GM12872 (cell line): ENCODE results near the gene GIPC2.

ENCODE experiments used
- CTCF ChIP-seq: IDR thresholded peaks from 3 replicates; pipeline ENCODE4 v1.5.1; 2011; ENCODE audit warnings: low read depth, mild to moderate bottlenecking, low read length, moderate library complexity; ENCODE audit not compliant: insufficient read depth

Gene GIPC2

GRCh38 chr1:78055565-78056132 is 9.9 kb downstream of the GIPC2 start:
- no peak for TF ChIP-seq CTCF

GRCh38 chr1:78058670-78059069 is 12.9 kb downstream of the GIPC2 start:
- TF ChIP-seq CTCF: no peak

GRCh38 chr1:78060857-78061563 is 15.2 kb downstream of the GIPC2 start:
- 0 out of 3 replicates have a peak, but pooled peaks have one; percentile 14 for TF ChIP-seq CTCF

- no peak for TF ChIP-seq CTCF
Measured at GRCh38 chr1:78061825-78062523, 16.2 kb downstream of the GIPC2 start.

GRCh38 chr1:78068681-78069283 is 23.0 kb downstream of the GIPC2 start:
- no peak for TF ChIP-seq CTCF

- TF ChIP-seq CTCF: no peak
Measured at GRCh38 chr1:78069784-78070183, 24.0 kb downstream of the GIPC2 start.

GRCh38 chr1:78070210-78070609 is 24.4 kb downstream of the GIPC2 start:
- TF ChIP-seq CTCF: no peak
